Transverse colon (tissue), 3 donors: ENCODE results near the gene USP1.

Experiments used
- POLR2A ChIP-seq: fragments of 450-650 bp; IDR thresholded peaks from one replicate; pipeline ENCODE4 v1.6.1; 2016; ENCODE audit warnings: antibody characterized with exemption, mild to moderate bottlenecking, moderate library complexity
- TF ChIP-seq, protein P1 (sequence below), 5 experiments: fragments of 200-600 bp in 3 of 5; fragments of 450-650 bp in 2 of 5; sonication (generic) in 3 of 5; IDR thresholded peaks; 1 replicate in 2 of 5; 2 replicates in 3 of 5; pipeline ENCODE4 v1.5.1; 2016 to 2017; ENCODE audit warnings: antibody characterized with exemption in 5 of 5, inconsistent platforms in 3 of 5, mild to moderate bottlenecking in 2 of 5, moderate library complexity in 1 of 5

DNA sequence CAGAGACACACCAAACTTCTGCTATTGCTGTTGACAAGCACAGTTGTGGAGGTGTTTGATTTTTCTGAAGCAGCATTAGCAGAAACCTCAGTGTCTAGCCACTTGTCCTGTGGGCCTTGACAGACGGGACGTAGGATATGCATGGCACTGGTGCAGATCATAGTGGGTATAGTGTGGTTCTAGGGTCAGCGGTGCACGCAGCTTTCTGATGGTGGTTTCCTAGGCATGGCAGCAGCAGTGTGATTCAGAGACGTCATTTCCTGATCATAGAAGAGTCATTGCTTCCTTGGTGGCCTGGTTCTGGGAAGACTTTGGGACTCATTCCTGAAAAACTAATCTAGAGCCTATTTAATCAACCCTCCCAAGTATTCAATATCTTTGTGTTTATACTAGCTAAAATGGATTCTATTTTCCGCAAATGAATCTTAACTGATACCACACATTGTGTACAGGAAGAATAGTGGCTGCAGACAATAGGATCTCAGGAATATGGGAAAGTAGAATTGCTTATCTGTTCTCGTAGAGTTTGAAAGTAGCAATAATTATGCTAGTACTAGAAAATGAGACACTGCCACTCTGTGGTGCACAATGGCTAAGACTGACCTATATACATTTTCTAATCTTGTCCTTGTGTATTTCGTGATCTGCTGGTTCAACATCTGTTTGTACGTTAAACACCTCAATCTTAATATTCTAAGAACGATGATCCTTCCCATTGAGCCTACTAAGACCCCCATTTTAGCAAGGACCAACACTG lies 2.8 kb upstream of the USP1 start:
- TF ChIP-seq, protein P1, sequence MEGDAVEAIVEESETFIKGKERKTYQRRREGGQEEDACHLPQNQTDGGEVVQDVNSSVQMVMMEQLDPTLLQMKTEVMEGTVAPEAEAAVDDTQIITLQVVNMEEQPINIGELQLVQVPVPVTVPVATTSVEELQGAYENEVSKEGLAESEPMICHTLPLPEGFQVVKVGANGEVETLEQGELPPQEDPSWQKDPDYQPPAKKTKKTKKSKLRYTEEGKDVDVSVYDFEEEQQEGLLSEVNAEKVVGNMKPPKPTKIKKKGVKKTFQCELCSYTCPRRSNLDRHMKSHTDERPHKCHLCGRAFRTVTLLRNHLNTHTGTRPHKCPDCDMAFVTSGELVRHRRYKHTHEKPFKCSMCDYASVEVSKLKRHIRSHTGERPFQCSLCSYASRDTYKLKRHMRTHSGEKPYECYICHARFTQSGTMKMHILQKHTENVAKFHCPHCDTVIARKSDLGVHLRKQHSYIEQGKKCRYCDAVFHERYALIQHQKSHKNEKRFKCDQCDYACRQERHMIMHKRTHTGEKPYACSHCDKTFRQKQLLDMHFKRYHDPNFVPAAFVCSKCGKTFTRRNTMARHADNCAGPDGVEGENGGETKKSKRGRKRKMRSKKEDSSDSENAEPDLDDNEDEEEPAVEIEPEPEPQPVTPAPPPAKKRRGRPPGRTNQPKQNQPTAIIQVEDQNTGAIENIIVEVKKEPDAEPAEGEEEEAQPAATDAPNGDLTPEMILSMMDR (IDR thresholded peaks at IDR 0.05), result no peak
- no peak for TF ChIP-seq POLR2A
